Panc1 (cell line): ENCODE results near the gene LHFPL3.

Source experiments
- POLR2AphosphoS5 ChIP-seq: IDR thresholded peaks from 2 replicates; pipeline ENCODE4 v1.6.1; 2012; ENCODE audit warnings: mild to moderate bottlenecking, low read depth, low read length, moderate library complexity
- TF ChIP-seq, protein P1 (sequence below): fragments of 450-650 bp; IDR thresholded peaks from 2 replicates; pipeline ENCODE4 v1.5.1; 2017; ENCODE audit warnings: mild to moderate bottlenecking

DNA sequence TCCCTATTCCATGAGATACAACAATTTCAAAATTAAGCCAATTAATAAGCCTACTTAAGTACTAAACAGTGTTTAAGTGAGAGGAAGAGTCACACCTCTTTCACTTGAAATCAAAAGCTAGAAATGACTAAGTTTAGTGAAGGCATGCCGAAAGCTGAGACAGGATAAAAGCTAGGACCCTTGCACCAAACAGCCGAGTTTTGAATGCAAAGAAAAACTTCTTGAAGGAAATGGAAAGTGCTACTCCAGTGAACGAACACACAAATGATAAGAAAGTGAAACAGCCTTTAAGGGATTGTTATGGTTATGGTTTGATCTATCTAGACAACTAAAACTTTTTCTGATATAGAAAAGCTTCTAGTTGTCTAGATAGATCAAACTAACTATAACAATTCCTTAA, 550.2 kb downstream of the LHFPL3 start:
- no peak for TF ChIP-seq POLR2AphosphoS5
- TF ChIP-seq, protein P1, sequence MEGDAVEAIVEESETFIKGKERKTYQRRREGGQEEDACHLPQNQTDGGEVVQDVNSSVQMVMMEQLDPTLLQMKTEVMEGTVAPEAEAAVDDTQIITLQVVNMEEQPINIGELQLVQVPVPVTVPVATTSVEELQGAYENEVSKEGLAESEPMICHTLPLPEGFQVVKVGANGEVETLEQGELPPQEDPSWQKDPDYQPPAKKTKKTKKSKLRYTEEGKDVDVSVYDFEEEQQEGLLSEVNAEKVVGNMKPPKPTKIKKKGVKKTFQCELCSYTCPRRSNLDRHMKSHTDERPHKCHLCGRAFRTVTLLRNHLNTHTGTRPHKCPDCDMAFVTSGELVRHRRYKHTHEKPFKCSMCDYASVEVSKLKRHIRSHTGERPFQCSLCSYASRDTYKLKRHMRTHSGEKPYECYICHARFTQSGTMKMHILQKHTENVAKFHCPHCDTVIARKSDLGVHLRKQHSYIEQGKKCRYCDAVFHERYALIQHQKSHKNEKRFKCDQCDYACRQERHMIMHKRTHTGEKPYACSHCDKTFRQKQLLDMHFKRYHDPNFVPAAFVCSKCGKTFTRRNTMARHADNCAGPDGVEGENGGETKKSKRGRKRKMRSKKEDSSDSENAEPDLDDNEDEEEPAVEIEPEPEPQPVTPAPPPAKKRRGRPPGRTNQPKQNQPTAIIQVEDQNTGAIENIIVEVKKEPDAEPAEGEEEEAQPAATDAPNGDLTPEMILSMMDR: no peak
